ENCODE results near the gene COX10.

COX10 gene

GRCh38 chr17:14200354-14200753 is 131.1 kb downstream of the COX10 start:
- no peak overlapping the region for H3K4me3 ChIP-seq (ENCODE audit: insufficient read length, low read depth)
- no peak overlapping the region for H3K9ac ChIP-seq (ENCODE audit: insufficient read length, low read depth)
- H3K27me3 ChIP-seq (ENCODE audit: insufficient read depth, insufficient read length), result no peaks in the 10 kb centered on the region
- no peaks in the 10 kb centered on the region for H3K9me3 ChIP-seq (ENCODE audit: insufficient read depth, low read length)
- DNase-seq (ENCODE audit: low read depth, low spot score), result no peak
- no peaks in the 10 kb centered on the region for H3K4me1 ChIP-seq (ENCODE audit: insufficient read depth, insufficient read length)
- H3K36me3 ChIP-seq (ENCODE audit: insufficient read depth, insufficient read length, low read length), result peaks cover 7% of the 10 kb centered on the region
- TF ChIP-seq ZNF274 (IDR thresholded peaks at IDR 0.05; ENCODE audit: low read depth, low read length), result no peak
- no peak for TF ChIP-seq YY1 (IDR thresholded peaks at IDR 0.05; ENCODE audit: insufficient read depth, insufficient read length)
- no peak for TF ChIP-seq SUZ12 (IDR thresholded peaks at IDR 0.05; ENCODE audit: extremely low read depth, insufficient read depth, insufficient read length)

GRCh38 chr17:14201021-14201987 is 132.0 kb downstream of the COX10 start:
- Histone ChIP-seq H3K9ac (ENCODE audit: insufficient read length, low read depth) (no peak overlapping the region), H3K9me3 (ENCODE audit: insufficient read depth, low read length) (no peaks in the 10 kb centered on the region), H3K4me3 (ENCODE audit: insufficient read length, low read depth) (no peak overlapping the region), H3K4me1 (ENCODE audit: insufficient read depth, insufficient read length) (no peaks in the 10 kb centered on the region), H3K36me3 (ENCODE audit: insufficient read depth, insufficient read length, low read length) (peaks cover 7% of the 10 kb centered on the region), H3K27me3 (ENCODE audit: insufficient read depth, insufficient read length) (no peaks in the 10 kb centered on the region)
- TF ChIP-seq ZNF274 (IDR thresholded peaks at IDR 0.05; ENCODE audit: low read depth, low read length), result no peak
- DNase-seq (ENCODE audit: low read depth, low spot score), result no peak

- Histone ChIP-seq H3K4me1 (ENCODE audit: insufficient read depth, insufficient read length) (no peaks in the 10 kb centered on the region), H3K9me3 (ENCODE audit: insufficient read depth, low read length) (no peaks in the 10 kb centered on the region), H3K36me3 (ENCODE audit: insufficient read depth, insufficient read length, low read length) (peaks cover 12% of the 10 kb centered on the region), H3K27me3 (ENCODE audit: insufficient read depth, insufficient read length) (no peaks in the 10 kb centered on the region), H3K9ac (ENCODE audit: insufficient read length, low read depth) (no peak overlapping the region), H3K4me3 (ENCODE audit: insufficient read length, low read depth) (no peak overlapping the region)
- no peak for TF ChIP-seq SUZ12 (IDR thresholded peaks at IDR 0.05; ENCODE audit: extremely low read depth, insufficient read depth, insufficient read length)
- TF ChIP-seq YY1 (IDR thresholded peaks at IDR 0.05; ENCODE audit: insufficient read depth, insufficient read length), result no peak
- no peak for TF ChIP-seq ZNF274 (IDR thresholded peaks at IDR 0.05; ENCODE audit: low read depth, low read length)
- DNase-seq (ENCODE audit: low read depth, low spot score), result no peak
Observed at GRCh38 chr17:14201988-14202380, 132.7 kb downstream of the COX10 start.

GRCh38 chr17:14202388-14203166 is 133.3 kb downstream of the COX10 start:
- Histone ChIP-seq H3K9me3 (ENCODE audit: insufficient read depth, low read length) (no peaks in the 10 kb centered on the region), H3K4me1 (ENCODE audit: insufficient read depth, insufficient read length) (no peaks in the 10 kb centered on the region), H3K36me3 (ENCODE audit: insufficient read depth, insufficient read length, low read length) (peaks cover 16% of the 10 kb centered on the region), H3K4me3 (ENCODE audit: insufficient read length, low read depth) (no peak overlapping the region), H3K27me3 (ENCODE audit: insufficient read depth, insufficient read length) (no peaks in the 10 kb centered on the region), H3K9ac (ENCODE audit: insufficient read length, low read depth) (no peak overlapping the region)
- DNase-seq (ENCODE audit: low read depth, low spot score), result no peak
- no peak for TF ChIP-seq YY1 (IDR thresholded peaks at IDR 0.05; ENCODE audit: insufficient read depth, insufficient read length)
- no peak for TF ChIP-seq SUZ12 (IDR thresholded peaks at IDR 0.05; ENCODE audit: extremely low read depth, insufficient read depth, insufficient read length)
- no peak for TF ChIP-seq ZNF274 (IDR thresholded peaks at IDR 0.05; ENCODE audit: low read depth, low read length)

GRCh38 chr17:14203388-14203787 is 134.1 kb downstream of the COX10 start:
- H3K4me3 ChIP-seq (ENCODE audit: insufficient read length, low read depth), result no peak overlapping the region
- no peak for DNase-seq (ENCODE audit: low read depth, low spot score)
- H3K36me3 ChIP-seq (ENCODE audit: insufficient read depth, insufficient read length, low read length), result peaks cover 19% of the 10 kb centered on the region
- no peaks in the 10 kb centered on the region for H3K4me1 ChIP-seq (ENCODE audit: insufficient read depth, insufficient read length)
- no peaks in the 10 kb centered on the region for H3K27me3 ChIP-seq (ENCODE audit: insufficient read depth, insufficient read length)
- H3K9me3 ChIP-seq (ENCODE audit: insufficient read depth, low read length), result no peaks in the 10 kb centered on the region
- TF ChIP-seq YY1 (IDR thresholded peaks at IDR 0.05; ENCODE audit: insufficient read depth, insufficient read length) (no peak), ZNF274 (IDR thresholded peaks at IDR 0.05; ENCODE audit: low read depth, low read length) (no peak), SUZ12 (IDR thresholded peaks at IDR 0.05; ENCODE audit: extremely low read depth, insufficient read depth, insufficient read length) (no peak)
- no peak overlapping the region for H3K9ac ChIP-seq (ENCODE audit: insufficient read length, low read depth)

GRCh38 chr17:14204084-14204483 is 134.8 kb downstream of the COX10 start:
- no peaks in the 10 kb centered on the region for H3K9me3 ChIP-seq (ENCODE audit: insufficient read depth, low read length)
- no peaks in the 10 kb centered on the region for H3K4me1 ChIP-seq (ENCODE audit: insufficient read depth, insufficient read length)
- peaks cover 22% of the 10 kb centered on the region for H3K36me3 ChIP-seq (ENCODE audit: insufficient read depth, insufficient read length, low read length)
- no peak for TF ChIP-seq YY1 (IDR thresholded peaks at IDR 0.05; ENCODE audit: insufficient read depth, insufficient read length)
- TF ChIP-seq SUZ12 (IDR thresholded peaks at IDR 0.05; ENCODE audit: extremely low read depth, insufficient read depth, insufficient read length), result no peak
- TF ChIP-seq ZNF274 (IDR thresholded peaks at IDR 0.05; ENCODE audit: low read depth, low read length), result no peak
- no peak overlapping the region for H3K4me3 ChIP-seq (ENCODE audit: insufficient read length, low read depth)
- DNase-seq (ENCODE audit: low read depth, low spot score), result no peak
- H3K9ac ChIP-seq (ENCODE audit: insufficient read length, low read depth), result no peak overlapping the region
- no peaks in the 10 kb centered on the region for H3K27me3 ChIP-seq (ENCODE audit: insufficient read depth, insufficient read length)

- Histone ChIP-seq H3K4me3 (ENCODE audit: insufficient read length, low read depth) (no peak overlapping the region), H3K9ac (ENCODE audit: insufficient read length, low read depth) (no peak overlapping the region), H3K9me3 (ENCODE audit: insufficient read depth, low read length) (no peaks in the 10 kb centered on the region), H3K36me3 (ENCODE audit: insufficient read depth, insufficient read length, low read length) (peaks cover 26% of the 10 kb centered on the region), H3K27me3 (ENCODE audit: insufficient read depth, insufficient read length) (no peaks in the 10 kb centered on the region), H3K4me1 (ENCODE audit: insufficient read depth, insufficient read length) (no peaks in the 10 kb centered on the region)
- TF ChIP-seq SUZ12 (IDR thresholded peaks at IDR 0.05; ENCODE audit: extremely low read depth, insufficient read depth, insufficient read length) (no peak), YY1 (IDR thresholded peaks at IDR 0.05; ENCODE audit: insufficient read depth, insufficient read length) (no peak), ZNF274 (IDR thresholded peaks at IDR 0.05; ENCODE audit: low read depth, low read length) (no peak)
- DNase-seq (ENCODE audit: low read depth, low spot score), result no peak
Observed at GRCh38 chr17:14204546-14204945, 135.2 kb downstream of the COX10 start.

All from NT2/D1 (cell line).